HEK293 (cell line): Measurements from ENCODE around the gene MOB2.

Experiments used
- CTCF ChIA-PET: fragments of 350-600 bp; formaldehyde crosslinking; extraction: SDS; loops from one replicate; lab custom pipeline; 2021; ENCODE audit warnings: antibody characterized with exemption; lab: Yijun Ruan, JAX
- POLR2A ChIA-PET: fragments of 300-600 bp; formaldehyde crosslinking; extraction: SDS; loops from one replicate; lab custom pipeline; 2020; ENCODE audit warnings: antibody characterized with exemption, inconsistent platforms; lab: Yijun Ruan, JAX
- H3K27ac ChIP-seq: fragments of 200-500 bp; sonication (Bioruptor generic); 2 replicates; pipeline ENCODE4 v1.5.1; 2014; ENCODE audit warnings: low read depth, low read length, control low read depth, inconsistent platforms; ENCODE audit errors: extremely low read depth
- H3K36me3 ChIP-seq, 2 experiments: fragments of 200-500 bp in 1 of 2; sonication (Bioruptor generic) in 1 of 2; 1 replicate in 1 of 2; 2 replicates in 1 of 2; pipeline ENCODE4 v1.5.1; 2014 to 2017; ENCODE audit warnings: inconsistent platforms in 2 of 2, low read length in 2 of 2; ENCODE audit not compliant: control insufficient read depth in 2 of 2, insufficient read depth in 1 of 2
- H3K4me1 ChIP-seq: fragments of 200-500 bp; sonication (Bioruptor generic); 2 replicates; pipeline ENCODE4 v1.5.1; 2014; ENCODE audit warnings: mild to moderate bottlenecking, low read length, inconsistent platforms; ENCODE audit not compliant: control insufficient read depth, insufficient read depth
- H3K4me3 ChIP-seq: 2 replicates; pipeline ENCODE4 v1.5.1; 2011; ENCODE audit warnings: low read depth, mild to moderate bottlenecking, control low read depth, low read length, moderate library complexity
- H3K9me3 ChIP-seq: fragments of 200-500 bp; sonication (Bioruptor generic); 2 replicates; pipeline ENCODE4 v1.5.1; 2014; ENCODE audit warnings: low read depth, low read length, inconsistent platforms; ENCODE audit not compliant: control insufficient read depth, insufficient read depth
- EGR2 ChIP-seq: fragments of 450-650 bp; formaldehyde crosslinking; IDR thresholded peaks from 2 replicates; pipeline ENCODE4 v1.5.1; 2016; ENCODE audit warnings: low read depth, missing biosample characterization, missing genetic modification characterization
- GLI4 ChIP-seq: fragments of 450-650 bp; formaldehyde crosslinking; IDR thresholded peaks from 2 replicates; pipeline ENCODE4 v1.5.1; 2016; ENCODE audit warnings: missing biosample characterization, missing genetic modification characterization
- HOXA7 ChIP-seq: sonication (generic); formaldehyde crosslinking; IDR thresholded peaks from 2 replicates; pipeline ENCODE4 v1.8.1; 2022; ENCODE audit warnings: missing genetic modification reagents, borderline replicate concordance
- OSR2 ChIP-seq: fragments of 450-650 bp; formaldehyde crosslinking; IDR thresholded peaks from 2 replicates; pipeline ENCODE4 v1.5.1; 2016; ENCODE audit warnings: missing biosample characterization, missing genetic modification characterization
- YY1 ChIP-seq: fragments of 450-650 bp; formaldehyde crosslinking; IDR thresholded peaks from 2 replicates; pipeline ENCODE4 v1.5.1; 2018; ENCODE audit warnings: missing biosample characterization, missing genetic modification characterization
- ZBTB1 ChIP-seq: fragments of 450-650 bp; formaldehyde crosslinking; IDR thresholded peaks from 2 replicates; pipeline ENCODE4 v1.5.1; 2016; ENCODE audit warnings: missing biosample characterization, missing genetic modification characterization
- ZBTB10 ChIP-seq: fragments of 450-650 bp; formaldehyde crosslinking; IDR thresholded peaks from 2 replicates; pipeline ENCODE4 v1.5.1; 2016; ENCODE audit warnings: missing biosample characterization, missing genetic modification characterization
- ZNF133 ChIP-seq: fragments of 450-650 bp; formaldehyde crosslinking; IDR thresholded peaks from 2 replicates; pipeline ENCODE4 v1.5.1; 2016; ENCODE audit warnings: missing biosample characterization, missing genetic modification characterization
- ZNF157 ChIP-seq: fragments of 450-650 bp; formaldehyde crosslinking; IDR thresholded peaks from 2 replicates; pipeline ENCODE4 v1.5.1; 2016; ENCODE audit warnings: missing biosample characterization, missing genetic modification characterization
- ZNF223 ChIP-seq: fragments of 450-650 bp; formaldehyde crosslinking; IDR thresholded peaks from 2 replicates; pipeline ENCODE4 v1.5.1; 2016; ENCODE audit warnings: missing biosample characterization, missing genetic modification characterization
- ZNF311 ChIP-seq: fragments of 450-650 bp; formaldehyde crosslinking; IDR thresholded peaks from 2 replicates; pipeline ENCODE4 v1.5.1; 2017; ENCODE audit warnings: missing biosample characterization, missing genetic modification characterization, borderline replicate concordance
- ZNF324 ChIP-seq: fragments of 450-650 bp; formaldehyde crosslinking; IDR thresholded peaks from 2 replicates; pipeline ENCODE4 v1.5.1; 2016; ENCODE audit warnings: missing biosample characterization, missing genetic modification characterization
- ZNF350 ChIP-seq: fragments of 450-650 bp; formaldehyde crosslinking; IDR thresholded peaks from 2 replicates; pipeline ENCODE4 v1.5.0; 2017; ENCODE audit warnings: missing biosample characterization, mild to moderate bottlenecking, missing genetic modification characterization
- ZNF514 ChIP-seq: fragments of 450-650 bp; formaldehyde crosslinking; IDR thresholded peaks from 2 replicates; pipeline ENCODE4 v1.5.1; 2016; ENCODE audit warnings: missing biosample characterization, missing genetic modification characterization
- ZNF555 ChIP-seq: fragments of 450-650 bp; formaldehyde crosslinking; conservative IDR thresholded peaks from 2 replicates; pipeline ENCODE4 v1.5.1; 2017; ENCODE audit warnings: missing biosample characterization, mild to moderate bottlenecking, missing genetic modification characterization, inconsistent platforms
- ZNF610 ChIP-seq: fragments of 450-650 bp; formaldehyde crosslinking; IDR thresholded peaks from 2 replicates; pipeline ENCODE4 v1.5.1; 2016; ENCODE audit warnings: missing biosample characterization, missing genetic modification characterization, borderline replicate concordance
- ZNF677 ChIP-seq: fragments of 450-650 bp; IDR thresholded peaks from 2 replicates; pipeline ENCODE4 v1.5.0; 2018; ENCODE audit warnings: missing biosample characterization, mild to moderate bottlenecking, missing genetic modification characterization, moderate library complexity
- ZNF777 ChIP-seq: fragments of 450-650 bp; formaldehyde crosslinking; IDR thresholded peaks from 2 replicates; pipeline ENCODE4 v1.5.1; 2017; ENCODE audit warnings: missing biosample characterization, missing genetic modification characterization, borderline replicate concordance
- ZNF785 ChIP-seq: fragments of 450-650 bp; formaldehyde crosslinking; IDR thresholded peaks from 2 replicates; pipeline ENCODE4 v1.5.1; 2016; ENCODE audit warnings: missing biosample characterization, missing genetic modification characterization
- TF ChIP-seq, protein P1 (sequence below): fragments of 450-650 bp; formaldehyde crosslinking; conservative IDR thresholded peaks from 2 replicates; pipeline ENCODE4 v1.5.1; 2016; ENCODE audit warnings: low read depth, missing biosample characterization, missing genetic modification characterization
- TF ChIP-seq, protein P2 (sequence below): fragments of 450-650 bp; formaldehyde crosslinking; IDR thresholded peaks from 2 replicates; pipeline ENCODE4 v1.5.1; 2017; ENCODE audit warnings: missing biosample characterization, missing genetic modification characterization
- TF ChIP-seq, protein P3 (sequence below): fragments of 450-650 bp; formaldehyde crosslinking; conservative IDR thresholded peaks from 2 replicates; pipeline ENCODE4 v1.5.1; 2016; ENCODE audit warnings: low read depth, missing biosample characterization, missing genetic modification characterization

Gene MOB2

DNA sequence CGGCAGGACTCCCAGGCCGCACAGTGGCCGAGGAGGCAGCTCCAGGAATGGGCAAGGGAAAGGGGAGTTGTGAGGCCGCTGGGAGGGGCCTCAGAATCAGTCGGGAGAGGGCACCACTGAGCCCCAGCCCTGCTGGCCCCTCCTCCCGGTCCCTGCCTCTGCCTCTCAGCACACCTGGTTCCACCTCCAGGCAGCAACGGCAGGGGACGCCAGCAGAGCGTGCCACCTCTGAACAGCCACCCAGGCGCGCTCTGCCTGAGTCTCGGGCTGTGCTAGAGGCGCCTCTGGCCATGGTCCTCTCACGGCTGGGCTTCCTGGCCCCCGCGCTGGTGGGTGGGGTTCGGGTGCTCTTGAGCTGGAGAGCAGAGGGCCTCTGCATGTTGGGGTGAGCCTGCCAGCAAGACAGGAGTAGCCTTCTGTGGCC lies 33.0 kb downstream of the MOB2 start:
- Histone ChIP-seq H3K4me3 (no peak overlapping the region), H3K4me1 (no peaks in the 10 kb centered on the region), H3K36me3 (peaks cover 0 to 65% of the 10 kb centered on the region in 2 experiments; a peak in 1 of 3 replicates), H3K27ac (no peak overlapping the region)
- TF ChIP-seq ZNF350 (tag by site-specific recombination), result no peak
- TF ChIP-seq ZNF311 (tag by site-specific recombination), result no peak
- TF ChIP-seq ZNF514 (tag by site-specific recombination), result no peak
- no peak for TF ChIP-seq ZNF777 (tag by site-specific recombination)
- TF ChIP-seq ZNF324 (tag by site-specific recombination), result no peak
- TF ChIP-seq ZNF223, result no peak
- TF ChIP-seq, protein P1, sequence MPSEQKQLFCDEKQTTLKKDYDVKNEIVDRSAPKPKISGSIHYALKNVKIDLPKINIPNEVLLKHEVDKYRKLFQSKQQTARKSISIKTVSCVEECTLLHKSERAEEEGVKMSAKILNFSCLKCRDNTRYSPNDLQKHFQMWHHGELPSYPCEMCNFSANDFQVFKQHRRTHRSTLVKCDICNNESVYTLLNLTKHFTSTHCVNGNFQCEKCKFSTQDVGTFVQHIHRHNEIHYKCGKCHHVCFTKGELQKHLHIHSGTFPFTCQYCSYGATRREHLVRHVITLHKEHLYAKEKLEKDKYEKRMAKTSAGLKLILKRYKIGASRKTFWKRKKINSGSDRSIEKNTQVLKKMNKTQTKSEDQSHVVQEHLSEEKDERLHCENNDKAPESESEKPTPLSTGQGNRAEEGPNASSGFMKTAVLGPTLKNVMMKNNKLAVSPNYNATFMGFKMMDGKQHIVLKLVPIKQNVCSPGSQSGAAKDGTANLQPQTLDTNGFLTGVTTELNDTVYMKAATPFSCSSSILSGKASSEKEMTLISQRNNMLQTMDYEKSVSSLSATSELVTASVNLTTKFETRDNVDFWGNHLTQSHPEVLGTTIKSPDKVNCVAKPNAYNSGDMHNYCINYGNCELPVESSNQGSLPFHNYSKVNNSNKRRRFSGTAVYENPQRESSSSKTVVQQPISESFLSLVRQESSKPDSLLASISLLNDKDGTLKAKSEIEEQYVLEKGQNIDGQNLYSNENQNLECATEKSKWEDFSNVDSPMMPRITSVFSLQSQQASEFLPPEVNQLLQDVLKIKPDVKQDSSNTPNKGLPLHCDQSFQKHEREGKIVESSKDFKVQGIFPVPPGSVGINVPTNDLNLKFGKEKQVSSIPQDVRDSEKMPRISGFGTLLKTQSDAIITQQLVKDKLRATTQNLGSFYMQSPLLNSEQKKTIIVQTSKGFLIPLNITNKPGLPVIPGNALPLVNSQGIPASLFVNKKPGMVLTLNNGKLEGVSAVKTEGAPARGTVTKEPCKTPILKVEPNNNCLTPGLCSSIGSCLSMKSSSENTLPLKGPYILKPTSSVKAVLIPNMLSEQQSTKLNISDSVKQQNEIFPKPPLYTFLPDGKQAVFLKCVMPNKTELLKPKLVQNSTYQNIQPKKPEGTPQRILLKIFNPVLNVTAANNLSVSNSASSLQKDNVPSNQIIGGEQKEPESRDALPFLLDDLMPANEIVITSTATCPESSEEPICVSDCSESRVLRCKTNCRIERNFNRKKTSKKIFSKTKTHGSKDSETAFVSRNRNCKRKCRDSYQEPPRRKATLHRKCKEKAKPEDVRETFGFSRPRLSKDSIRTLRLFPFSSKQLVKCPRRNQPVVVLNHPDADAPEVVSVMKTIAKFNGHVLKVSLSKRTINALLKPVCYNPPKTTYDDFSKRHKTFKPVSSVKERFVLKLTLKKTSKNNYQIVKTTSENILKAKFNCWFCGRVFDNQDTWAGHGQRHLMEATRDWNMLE (tag by site-specific recombination), result no peak
- no peak for TF ChIP-seq ZNF785 (tag by site-specific recombination)
- TF ChIP-seq, protein P2, sequence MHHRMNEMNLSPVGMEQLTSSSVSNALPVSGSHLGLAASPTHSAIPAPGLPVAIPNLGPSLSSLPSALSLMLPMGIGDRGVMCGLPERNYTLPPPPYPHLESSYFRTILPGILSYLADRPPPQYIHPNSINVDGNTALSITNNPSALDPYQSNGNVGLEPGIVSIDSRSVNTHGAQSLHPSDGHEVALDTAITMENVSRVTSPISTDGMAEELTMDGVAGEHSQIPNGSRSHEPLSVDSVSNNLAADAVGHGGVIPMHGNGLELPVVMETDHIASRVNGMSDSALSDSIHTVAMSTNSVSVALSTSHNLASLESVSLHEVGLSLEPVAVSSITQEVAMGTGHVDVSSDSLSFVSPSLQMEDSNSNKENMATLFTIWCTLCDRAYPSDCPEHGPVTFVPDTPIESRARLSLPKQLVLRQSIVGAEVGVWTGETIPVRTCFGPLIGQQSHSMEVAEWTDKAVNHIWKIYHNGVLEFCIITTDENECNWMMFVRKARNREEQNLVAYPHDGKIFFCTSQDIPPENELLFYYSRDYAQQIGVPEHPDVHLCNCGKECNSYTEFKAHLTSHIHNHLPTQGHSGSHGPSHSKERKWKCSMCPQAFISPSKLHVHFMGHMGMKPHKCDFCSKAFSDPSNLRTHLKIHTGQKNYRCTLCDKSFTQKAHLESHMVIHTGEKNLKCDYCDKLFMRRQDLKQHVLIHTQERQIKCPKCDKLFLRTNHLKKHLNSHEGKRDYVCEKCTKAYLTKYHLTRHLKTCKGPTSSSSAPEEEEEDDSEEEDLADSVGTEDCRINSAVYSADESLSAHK (tag by site-specific recombination), result no peak
- no peak for TF ChIP-seq GLI4 (tag by site-specific recombination)
- TF ChIP-seq, all 188 proteins: peak for 0
- H3K9me3 ChIP-seq, result no peaks in the 10 kb centered on the region
- ChIA-PET CTCF (no interaction called here), POLR2A (interaction anchor here (0.5 kb wide), 1 partner anchor 15 kb away, joined by 3 read pairs; no protein-coding TSS in a partner anchor)

- ChIA-PET POLR2A (no interaction called here), CTCF (no interaction called here)
- no peak overlapping the region for H3K4me3 ChIP-seq
- no peaks in the 10 kb centered on the region for H3K9me3 ChIP-seq
- peaks cover 0 to 71% of the 10 kb centered on the region in 2 experiments; a peak in 1 of 3 replicates for H3K36me3 ChIP-seq
- H3K4me1 ChIP-seq, result no peaks in the 10 kb centered on the region
- TF ChIP-seq, protein P3, sequence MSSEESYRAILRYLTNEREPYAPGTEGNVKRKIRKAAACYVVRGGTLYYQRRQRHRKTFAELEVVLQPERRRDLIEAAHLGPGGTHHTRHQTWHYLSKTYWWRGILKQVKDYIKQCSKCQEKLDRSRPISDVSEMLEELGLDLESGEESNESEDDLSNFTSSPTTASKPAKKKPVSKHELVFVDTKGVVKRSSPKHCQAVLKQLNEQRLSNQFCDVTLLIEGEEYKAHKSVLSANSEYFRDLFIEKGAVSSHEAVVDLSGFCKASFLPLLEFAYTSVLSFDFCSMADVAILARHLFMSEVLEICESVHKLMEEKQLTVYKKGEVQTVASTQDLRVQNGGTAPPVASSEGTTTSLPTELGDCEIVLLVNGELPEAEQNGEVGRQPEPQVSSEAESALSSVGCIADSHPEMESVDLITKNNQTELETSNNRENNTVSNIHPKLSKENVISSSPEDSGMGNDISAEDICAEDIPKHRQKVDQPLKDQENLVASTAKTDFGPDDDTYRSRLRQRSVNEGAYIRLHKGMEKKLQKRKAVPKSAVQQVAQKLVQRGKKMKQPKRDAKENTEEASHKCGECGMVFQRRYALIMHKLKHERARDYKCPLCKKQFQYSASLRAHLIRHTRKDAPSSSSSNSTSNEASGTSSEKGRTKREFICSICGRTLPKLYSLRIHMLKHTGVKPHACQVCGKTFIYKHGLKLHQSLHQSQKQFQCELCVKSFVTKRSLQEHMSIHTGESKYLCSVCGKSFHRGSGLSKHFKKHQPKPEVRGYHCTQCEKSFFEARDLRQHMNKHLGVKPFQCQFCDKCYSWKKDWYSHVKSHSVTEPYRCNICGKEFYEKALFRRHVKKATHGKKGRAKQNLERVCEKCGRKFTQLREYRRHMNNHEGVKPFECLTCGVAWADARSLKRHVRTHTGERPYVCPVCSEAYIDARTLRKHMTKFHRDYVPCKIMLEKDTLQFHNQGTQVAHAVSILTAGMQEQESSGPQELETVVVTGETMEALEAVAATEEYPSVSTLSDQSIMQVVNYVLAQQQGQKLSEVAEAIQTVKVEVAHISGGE (tag by site-specific recombination), result no peak
- TF ChIP-seq ZBTB10 (tag by site-specific recombination), result no peak
- TF ChIP-seq ZNF555 (tag by site-specific recombination), result no peak
- no peak for TF ChIP-seq ZBTB1 (tag by site-specific recombination)
- no peak for TF ChIP-seq HOXA7 (CRISPR knock-in tag)
- TF ChIP-seq ZNF157 (tag by site-specific recombination), result no peak
- no peak for TF ChIP-seq ZNF677
- TF ChIP-seq OSR2 (tag by site-specific recombination), result no peak
- TF ChIP-seq ZNF133 (tag by site-specific recombination), result no peak
- TF ChIP-seq YY1 (tag by site-specific recombination), result no peak
- TF ChIP-seq EGR2 (tag by site-specific recombination), result no peak
- no peak for TF ChIP-seq ZNF324 (tag by site-specific recombination)
- TF ChIP-seq ZNF610 (tag by site-specific recombination), result no peak
- no peak overlapping the region for H3K27ac ChIP-seq
These were observed 33.8 kb downstream of the MOB2 start for GRCh38 chr11:1452744-1453143.
